ENCODE data around the gene PAEP.

GRCh38 chr9:135579356-135579755, 17.8 kb downstream of the PAEP start:
- TF ChIP-seq SPI1 (IDR thresholded peaks at IDR 0.05; ENCODE audit: borderline replicate concordance, low read depth) (no peak), POLR2AphosphoS5 (IDR thresholded peaks at IDR 0.05; ENCODE audit: low read depth) (no peak)

Data from HL-60 (cell line).